CD4-positive, alpha-beta T cell treated with Interleukin-17A for 1 hour (primary cell): ENCODE data around the gene RNF214.
"Not testable (repeated sequence)": the region's sequence is repeated elsewhere in the genome, so short reads cannot be mapped to it uniquely, and the experiment has no call there.

Experiments used
- DNase-seq: peaks from one replicate; pipeline ENCODE4 v3.0.0-alpha.2; 2020

The RNF214 gene

DNA sequence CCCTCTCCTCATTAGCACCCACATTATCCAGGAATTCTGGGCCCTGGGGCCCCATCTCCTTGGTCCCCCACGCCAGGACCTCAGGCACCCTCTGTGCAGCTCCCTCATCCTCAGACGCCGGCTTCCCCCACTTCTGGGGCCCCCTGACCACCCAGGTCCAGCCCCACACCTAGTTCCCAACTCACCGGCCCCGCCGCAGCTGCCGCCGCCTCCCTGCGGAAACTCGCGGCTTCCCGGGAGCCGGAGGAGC lies 704 bp upstream of the RNF214 start, which contains the start of gene PCSK7:
Gene PCSK7, minus strand, starts transcription at position 232 of the 250 bp plus-strand sequence. CDS start 2,229 bp downstream, outside the sequence.
- DNase-seq = no peak

DNA sequence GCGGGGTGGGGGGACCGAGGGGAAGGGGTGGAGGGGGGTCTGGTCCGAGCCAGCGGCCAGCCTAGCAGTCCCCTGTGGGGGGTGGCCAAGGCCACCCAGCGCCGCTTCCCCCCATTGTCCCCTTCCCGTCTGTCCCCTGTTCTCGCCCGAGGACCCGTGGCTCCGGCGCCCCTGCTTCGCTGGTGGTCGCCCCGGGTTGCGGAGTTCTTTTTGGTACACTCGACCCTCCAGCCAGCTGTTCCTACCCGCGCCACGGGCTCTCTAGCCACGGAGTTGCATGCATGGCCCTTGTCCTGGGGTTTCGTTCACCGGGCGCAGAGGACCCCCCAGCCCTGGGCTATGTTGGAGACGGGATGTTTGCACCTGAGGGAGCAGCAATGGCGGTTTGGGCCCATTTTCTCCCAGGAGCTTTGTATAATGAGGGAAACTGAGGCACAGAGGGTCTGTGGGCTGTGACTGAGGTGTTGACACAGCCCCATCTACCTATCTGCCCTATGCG lies 489 bp downstream of the RNF214 start:
- DNase-seq = no peak

DNA sequence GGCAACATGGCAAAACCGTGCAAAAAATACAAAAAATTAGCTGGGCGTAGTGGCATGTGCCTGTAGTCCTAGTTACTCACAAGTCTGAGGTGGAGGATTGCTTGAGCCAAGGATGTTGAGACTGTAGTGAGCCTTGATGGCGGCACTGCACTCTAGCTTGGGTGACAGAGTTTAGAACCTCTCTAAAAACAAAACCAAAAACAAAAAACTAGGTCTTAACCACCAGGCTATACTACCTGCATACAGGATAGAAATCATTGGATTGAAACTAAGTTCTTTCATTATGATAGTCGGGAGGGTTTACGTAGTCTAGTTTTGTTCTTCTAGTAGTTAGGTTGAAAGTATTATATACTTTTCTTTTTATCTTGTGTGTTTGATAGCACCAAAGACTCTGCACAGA lies 5.8 kb downstream of the RNF214 start:
- no peak for DNase-seq

DNA sequence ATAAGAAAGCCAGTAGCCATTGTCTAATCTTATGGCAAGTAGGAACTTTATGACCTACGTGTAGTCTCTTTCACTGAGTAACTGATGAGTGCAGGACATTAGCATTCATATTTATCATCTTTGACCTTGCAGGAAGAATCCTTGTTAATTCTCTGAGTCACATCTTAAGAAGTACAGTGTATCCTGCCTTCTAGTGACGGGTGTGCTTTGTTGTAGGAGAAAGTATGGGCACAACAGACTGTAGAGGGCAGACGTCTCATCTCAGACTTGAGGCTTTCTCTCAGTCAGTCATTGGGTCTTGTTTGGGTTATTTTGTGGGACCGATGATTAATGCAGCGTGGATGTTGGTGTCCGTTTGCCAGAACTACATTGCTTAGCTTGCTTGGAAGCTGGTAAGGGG lies 6.8 kb downstream of the RNF214 start:
- no peak for DNase-seq

DNA sequence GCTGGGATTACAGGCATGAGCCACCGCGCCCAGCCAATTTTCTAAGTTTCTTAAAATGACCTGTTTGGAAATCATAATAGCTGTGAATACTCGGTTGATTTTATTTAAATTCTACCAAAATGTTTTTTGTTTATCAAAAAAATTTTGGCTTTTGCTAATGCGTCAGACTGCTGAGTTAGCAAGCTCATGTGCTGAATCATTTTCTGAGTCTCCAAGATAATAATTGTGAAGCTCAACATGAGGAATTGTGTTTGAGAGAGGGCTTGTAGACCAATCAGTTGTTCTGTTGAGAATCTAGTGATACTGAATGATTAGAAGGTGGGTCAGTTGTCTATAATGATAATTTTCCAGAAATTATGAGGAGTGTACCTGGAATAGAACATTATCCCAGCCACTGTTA lies 15.9 kb downstream of the RNF214 start:
- DNase-seq = no peak

DNA sequence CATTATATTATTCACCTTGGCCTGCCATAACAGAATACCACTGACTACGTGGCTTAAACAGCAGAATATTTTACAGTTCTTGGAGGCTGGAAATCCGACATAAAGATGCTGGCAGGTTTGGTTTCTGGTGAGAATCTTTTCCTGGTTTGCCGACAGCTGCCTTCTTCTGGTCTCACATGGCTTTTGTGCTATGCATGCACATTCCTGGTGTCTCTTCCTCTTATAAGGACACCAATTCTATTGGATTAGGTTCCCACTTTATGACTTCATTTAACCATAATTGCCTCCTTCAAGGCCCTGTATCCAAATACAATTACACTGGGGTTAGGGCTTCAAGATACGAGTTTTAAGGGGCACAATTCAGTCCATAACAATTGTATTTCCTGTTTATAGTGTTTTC lies 17.1 kb downstream of the RNF214 start:
- no peak for DNase-seq

DNA sequence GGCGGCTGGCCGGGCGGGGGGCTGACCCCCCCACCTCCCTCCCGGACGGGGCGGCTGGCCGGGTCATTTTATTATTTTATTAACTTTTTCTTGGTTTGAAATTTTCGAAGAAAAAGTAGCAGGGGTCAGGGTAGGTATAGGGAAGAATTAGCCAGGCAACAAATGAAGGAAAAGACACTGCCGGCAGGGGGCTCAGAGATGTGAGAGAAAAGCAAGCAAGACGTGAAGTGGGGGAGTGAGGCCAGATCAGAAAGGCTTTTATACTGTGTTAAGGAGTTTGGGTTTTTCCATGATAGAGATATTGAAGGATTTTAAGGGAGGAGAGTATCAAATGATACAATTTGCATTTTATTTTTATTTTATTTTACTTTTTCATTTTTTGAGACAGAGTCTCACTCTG lies 19.0 kb downstream of the RNF214 start:
- DNase-seq = no peak

DNA sequence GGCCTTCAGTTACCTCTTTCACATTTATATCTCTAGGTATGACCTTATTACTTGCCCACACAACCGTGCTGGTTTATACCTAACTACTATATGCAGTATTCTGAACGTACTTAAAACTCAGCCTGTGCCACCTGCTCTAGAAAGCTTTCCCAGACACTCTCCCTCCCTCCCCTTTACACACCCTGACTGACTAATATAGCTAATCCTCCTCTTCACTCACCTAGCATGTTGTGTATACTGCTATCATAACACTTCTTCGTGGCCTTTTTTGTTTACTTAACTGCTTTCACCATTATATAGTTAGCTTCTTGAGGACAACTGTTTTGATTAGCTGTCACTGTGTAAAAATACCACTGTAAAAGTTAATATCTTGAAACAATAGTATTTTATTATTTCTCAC lies 23.5 kb downstream of the RNF214 start:
- DNase-seq = no peak

DNA sequence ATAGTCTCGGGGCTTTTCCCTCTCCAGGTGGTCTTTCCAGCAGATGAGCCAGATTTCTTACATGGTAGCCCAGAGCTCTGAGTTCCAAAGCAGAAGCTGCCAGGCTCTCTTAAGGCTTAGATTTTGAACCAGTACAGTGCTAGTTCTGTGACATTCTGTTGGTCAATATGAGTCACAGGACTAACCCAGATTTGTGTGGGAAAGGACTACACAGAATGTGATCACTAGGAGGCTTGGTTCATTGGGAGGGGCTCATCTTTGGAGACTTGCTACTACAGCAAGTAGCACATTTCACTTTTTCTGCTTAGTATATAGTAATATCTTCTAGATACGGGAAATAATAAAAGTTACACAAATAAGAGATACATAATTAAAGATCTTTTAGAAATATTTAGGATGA lies 24.1 kb downstream of the RNF214 start:
- no peak for DNase-seq

DNA sequence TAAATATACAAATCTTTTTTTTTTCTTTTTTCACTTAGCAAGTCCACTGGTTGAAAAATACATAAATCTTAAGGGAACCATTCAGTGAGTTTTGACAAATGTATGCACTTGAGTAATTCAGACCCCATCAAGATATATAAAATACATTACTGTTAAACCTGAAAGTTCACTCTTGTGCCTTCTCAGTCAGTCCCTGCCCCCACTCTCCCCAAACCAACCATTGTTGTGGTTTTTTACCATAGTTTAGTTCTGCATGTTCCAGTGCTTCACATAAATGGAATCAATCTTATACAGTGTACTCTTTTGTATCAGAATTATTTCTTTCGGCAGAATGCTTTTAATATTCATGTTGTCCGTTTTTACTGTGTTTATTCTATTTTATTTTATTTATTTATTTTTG lies 26.1 kb downstream of the RNF214 start:
- no peak for DNase-seq

DNA sequence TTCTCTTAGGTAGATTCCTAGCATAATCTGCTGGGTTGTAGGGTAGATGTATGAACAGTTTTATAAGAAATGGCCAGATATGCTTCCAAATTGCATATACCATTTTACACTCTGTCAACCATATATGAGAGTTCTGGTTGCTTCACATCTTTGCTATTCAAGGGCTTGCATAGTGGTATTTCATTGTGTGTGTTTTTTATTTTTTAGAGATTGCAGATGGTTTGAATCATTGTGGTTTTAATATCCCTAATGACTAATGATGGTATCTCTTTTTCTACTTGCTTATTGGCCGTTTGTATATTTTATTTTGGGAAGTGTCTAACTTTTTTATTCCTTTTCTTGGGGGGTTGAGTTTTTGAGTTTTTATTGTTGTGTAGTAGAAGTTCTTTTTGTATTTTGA lies 26.9 kb downstream of the RNF214 start:
- no peak for DNase-seq

DNA sequence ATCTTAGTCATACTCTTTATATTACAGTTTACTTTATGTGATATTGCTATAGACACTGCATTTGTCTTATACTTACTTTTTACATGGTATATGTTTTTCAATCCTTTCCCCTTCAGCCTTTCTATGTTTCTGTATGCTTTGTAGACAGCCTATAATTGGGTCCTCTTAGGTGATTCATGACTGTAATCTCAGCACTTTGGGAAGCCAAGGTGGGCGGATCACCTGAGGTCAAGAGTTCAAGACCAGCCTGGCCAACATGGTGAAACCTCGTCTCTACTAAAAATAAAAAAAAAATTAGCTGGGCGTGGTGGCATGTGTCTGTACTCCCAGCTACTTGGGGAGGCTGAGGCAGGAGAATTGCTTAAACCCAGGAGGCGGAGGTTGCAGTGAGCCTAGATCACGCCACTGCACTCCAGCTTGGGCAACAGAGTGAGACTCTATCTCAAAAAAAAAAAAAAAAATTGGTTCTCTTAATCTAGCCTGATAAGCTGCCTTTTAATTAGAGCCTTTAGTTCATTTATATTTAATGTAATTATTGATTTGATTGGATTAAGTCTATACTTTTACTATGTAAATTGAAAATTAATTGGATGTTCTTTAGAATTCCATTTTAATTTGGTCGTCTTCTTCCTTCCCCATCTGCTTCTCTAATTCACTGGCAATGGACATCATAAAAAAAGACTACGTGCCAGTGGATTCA lies 32.3 kb downstream of the RNF214 start:
- not testable (repeated sequence) for DNase-seq

DNA sequence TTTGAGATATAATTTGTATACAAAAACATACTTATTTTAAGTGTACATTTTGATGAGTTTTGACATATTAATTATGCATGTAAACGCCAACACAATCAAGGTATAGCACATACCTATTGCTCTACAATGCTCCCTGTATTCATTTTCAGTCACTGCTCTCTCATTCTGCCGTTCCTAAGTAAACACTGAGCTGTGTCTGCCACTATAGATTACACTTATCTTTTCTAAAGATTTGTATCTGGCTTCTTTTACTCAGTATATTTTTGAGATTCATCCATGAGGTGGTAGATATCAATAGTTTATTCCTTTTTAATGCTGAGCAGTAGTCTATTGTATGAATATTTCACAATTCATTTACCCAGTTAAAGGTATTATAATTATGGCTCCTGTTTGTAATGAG lies 33.3 kb downstream of the RNF214 start:
- no peak for DNase-seq

DNA sequence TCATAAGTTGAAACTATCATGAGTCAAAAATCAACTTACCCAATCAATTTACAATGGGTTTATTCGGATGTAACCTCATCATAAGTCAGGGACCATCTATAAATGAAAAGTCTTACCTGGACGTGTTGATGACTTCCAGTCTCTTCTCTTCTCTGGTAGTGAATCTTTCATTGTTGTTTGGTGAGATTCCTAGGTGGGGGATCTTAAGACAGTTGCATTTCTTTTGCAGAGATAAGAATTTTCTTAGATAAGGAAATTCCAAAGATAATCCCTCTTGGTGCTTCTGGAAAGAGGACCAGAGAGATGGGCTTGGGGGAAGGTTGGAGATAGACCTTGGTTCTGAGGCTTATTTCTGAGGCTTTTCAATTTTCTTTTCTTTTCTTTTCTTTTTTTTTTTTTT lies 37.4 kb downstream of the RNF214 start:
- DNase-seq = no peak

DNA sequence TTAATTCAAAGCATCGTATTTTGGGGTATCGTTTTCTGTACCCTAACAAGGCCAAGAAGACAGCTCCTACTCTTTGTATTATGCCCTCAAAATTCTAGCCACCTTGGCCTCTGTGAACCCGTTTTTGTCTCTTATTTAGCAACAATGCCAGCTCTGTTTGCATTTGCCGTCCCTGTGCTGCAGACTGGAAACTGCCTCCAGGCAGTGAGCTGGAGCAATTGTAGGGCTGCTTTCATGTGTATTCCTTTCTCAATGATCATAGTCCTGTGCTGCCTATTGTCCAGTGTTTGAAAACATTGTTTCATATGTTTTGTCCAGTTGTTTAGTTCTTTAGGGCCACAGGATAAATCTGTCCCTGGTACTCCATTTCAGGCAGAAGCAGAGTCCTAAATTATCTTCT lies 38.7 kb downstream of the RNF214 start:
- no peak for DNase-seq

DNA sequence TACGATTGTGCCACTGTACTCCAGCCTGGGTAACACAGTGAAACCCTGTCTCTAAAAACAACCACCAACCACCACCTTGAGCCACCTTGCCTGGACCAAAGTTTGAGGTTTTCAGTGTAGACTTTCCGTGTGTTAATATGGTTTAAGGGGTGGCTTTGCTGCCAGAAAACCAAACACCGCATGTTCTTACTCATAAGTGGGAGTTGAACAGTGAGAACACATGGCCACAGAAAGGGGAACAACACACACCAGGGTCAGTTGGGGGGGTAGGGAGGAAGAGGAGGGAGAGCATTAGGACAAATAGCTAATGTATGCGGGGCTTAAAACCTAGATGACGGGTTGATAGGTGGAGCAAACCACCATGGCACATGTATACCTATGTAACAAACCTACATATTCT lies 39.7 kb downstream of the RNF214 start:
- DNase-seq = not testable (repeated sequence)

DNA sequence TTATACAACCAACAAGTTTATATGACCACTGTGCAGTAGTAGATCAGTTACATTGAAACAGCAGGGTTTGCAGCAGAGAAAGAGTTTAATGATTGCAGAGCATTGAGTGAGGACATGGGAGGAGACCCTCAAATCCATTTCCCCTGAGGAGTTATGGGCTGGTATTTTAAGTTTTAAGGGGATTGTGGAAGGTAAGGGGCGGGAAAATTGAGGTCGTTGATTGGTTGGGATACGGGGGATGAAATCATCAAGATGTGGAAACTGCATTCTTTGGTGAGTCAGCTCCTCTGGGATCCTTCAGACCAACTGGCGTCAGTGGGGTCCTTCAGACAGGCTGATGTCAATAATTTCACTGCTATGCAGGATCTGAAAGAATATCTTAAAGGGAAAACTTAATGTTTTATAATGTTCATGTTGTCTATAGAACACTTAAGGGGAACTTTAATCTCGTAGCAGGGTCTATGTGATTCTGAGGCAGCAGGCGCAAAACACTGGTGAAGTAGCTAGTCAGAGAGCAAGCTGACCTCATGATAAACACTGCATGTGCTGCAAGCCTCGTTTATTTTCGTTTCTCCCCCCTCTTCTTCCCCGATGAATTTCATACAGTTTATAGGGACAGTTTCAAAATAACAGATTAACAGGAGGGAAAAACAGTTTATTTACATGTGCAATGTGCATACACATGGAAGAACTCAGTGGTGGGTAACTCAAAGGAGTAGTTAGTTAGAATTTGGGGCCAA lies 41.2 kb downstream of the RNF214 start:
- no peak for DNase-seq

DNA sequence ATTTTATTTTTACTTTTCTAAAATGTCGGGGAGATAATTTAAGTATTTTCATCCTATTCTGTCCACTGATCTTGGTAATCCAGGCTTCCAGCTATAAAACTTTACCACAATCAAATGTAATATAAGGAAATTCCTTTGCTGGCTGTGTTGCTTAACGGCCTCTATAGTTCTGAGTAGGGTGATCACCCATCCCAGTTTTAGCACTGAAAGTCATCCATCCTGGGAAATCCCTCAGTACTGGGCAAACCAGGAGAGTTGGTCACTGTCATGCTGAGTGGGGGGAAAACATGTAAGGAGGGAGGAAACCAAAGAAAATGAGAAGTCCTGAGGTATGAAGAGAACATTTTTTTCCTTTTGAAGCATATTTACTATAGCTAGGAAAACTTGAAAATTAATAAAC lies 45.9 kb downstream of the RNF214 start:
- no peak for DNase-seq

DNA sequence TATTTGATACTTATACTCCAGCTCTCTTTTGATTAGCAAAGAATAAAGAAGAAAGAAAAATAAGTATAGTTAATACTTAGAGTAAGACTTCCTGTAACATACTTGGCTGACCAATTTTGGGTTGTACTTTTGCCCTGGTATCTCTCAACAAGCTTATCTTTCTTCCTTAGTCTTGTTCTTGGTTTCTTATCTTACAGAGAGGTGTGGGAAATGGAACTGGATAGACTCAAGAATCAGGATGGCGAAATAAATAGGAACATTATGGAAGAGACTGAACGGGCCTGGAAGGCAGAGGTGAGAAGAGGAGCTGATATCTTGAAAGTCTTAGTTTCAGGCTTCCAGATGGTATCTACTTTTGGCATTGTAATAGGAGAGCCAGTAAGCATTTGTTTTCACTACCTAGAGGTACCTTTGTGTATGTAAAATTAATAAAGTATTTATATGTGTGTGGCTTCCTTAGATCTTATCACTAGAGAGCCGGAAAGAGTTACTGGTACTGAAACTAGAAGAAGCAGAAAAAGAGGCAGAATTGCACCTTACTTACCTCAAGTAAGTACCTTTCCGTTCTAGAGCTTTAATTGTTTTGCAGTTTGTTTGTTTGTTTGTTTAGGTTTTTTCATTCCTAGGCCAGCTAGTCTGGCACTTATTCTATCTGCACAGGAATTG lies 47.4 kb downstream of the RNF214 start:
- DNase-seq = peak; percentile 51

DNA sequence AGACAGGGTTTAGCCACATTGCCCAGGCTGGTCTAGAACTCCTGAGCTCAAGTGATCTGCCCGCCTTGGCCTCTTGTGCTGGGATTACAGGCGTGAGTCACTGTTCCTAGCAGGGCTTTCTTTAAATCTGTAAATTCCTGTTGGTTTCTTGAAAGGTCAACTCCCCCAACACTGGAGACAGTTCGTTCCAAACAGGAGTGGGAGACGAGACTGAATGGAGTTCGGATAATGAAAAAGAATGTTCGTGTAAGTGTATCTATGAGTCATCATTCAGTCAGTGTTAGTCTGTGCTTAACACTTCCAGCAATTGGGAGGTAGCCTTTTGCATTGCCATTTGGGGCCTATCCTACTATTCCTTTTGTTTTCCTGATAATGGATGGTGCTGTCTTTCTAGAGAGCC lies 48.7 kb downstream of the RNF214 start:
- DNase-seq = no peak

DNA sequence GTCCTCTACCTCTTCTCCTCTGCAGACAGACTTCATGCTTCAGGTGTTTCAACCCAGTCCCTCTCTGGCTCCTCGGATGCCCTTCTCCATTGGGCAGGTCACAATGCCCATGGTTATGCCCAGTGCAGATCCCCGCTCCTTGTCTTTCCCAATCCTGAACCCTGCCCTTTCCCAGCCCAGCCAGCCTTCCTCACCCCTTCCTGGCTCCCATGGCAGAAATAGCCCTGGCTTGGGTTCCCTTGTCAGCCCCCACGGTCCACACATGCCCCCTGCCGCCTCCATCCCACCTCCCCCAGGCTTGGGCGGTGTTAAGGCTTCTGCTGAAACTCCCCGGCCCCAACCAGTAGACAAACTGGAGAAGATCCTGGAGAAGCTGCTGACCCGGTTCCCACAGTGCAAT lies 49.4 kb downstream of the RNF214 start:
- DNase-seq = no peak

DNA sequence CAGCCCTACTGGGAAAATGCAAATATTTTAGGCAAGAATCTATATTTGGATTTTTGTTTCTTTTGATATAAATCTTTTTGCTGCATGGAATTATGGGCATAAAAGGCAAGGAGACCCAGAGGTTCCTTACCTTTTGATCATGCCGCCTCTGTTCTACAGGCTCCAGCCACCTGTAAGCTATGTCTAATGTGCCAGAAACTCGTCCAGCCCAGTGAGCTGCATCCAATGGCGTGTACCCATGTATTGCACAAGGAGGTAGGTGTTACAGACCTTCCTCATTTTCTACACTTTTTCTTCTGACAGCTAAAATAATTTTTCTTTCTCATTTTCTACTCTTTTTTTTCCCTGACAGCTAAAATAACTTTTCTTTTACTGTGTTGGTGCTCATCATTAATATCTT lies 50.5 kb downstream of the RNF214 start:
- no peak for DNase-seq

DNA sequence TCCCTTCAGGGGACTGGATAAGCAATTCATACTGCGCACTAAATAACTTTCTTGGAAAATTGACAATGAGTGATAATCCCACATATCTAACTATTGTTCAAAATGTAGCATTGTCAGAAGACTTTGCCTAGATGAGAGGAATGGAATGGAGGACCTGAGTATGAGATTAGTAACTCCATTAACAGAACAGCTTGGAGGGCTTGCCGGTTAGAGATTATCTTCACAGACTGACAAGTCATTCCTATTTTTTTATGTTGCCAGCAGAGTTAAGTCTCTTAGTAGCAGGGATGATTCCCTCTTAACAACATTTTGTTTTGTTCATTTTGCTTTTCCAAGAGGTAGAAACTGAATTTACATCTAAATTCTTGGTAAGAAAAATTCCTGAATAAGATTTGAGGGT lies 51.6 kb downstream of the RNF214 start:
- DNase-seq = no peak

DNA sequence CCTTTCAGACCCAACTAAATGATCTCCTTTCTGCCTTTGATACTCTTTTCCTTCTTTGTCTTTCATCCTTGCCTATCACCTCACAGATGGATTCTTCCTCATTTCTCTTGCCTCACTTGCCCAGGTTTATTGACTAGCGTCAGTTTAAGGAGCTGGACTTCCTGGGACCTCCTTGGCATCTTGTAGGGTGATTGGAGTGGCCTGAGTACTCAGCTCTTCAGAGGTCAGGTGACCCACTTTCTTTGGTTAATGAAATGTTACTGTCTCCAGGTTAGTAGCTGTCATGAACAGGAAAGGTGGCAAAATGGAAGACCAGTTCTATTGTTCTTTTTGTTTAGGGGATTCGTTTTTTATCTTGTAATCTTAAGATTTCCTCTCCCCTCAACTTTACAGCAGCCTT lies 54.1 kb downstream of the RNF214 start:
- DNase-seq = no peak
